GM10266 (cell line): ENCODE data around the gene CENPW.

ENCODE experiments used
- DNase-seq: peaks from one replicate; pipeline ENCODE4 v3.0.0; 2012; ENCODE audit errors: extremely low spot score
- TF ChIP-seq, protein P1 (sequence below): IDR thresholded peaks from 2 replicates; pipeline ENCODE4 v1.5.1; 2012; ENCODE audit warnings: mild to moderate bottlenecking, low read depth; ENCODE audit not compliant: control insufficient read depth, insufficient read depth; ENCODE audit errors: missing control alignments

CENPW gene

GRCh38 chr6:126344181-126344580 lies 4.3 kb downstream of the CENPW start:
- TF ChIP-seq, protein P1, sequence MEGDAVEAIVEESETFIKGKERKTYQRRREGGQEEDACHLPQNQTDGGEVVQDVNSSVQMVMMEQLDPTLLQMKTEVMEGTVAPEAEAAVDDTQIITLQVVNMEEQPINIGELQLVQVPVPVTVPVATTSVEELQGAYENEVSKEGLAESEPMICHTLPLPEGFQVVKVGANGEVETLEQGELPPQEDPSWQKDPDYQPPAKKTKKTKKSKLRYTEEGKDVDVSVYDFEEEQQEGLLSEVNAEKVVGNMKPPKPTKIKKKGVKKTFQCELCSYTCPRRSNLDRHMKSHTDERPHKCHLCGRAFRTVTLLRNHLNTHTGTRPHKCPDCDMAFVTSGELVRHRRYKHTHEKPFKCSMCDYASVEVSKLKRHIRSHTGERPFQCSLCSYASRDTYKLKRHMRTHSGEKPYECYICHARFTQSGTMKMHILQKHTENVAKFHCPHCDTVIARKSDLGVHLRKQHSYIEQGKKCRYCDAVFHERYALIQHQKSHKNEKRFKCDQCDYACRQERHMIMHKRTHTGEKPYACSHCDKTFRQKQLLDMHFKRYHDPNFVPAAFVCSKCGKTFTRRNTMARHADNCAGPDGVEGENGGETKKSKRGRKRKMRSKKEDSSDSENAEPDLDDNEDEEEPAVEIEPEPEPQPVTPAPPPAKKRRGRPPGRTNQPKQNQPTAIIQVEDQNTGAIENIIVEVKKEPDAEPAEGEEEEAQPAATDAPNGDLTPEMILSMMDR: no peak
- DNase-seq: no peak

GRCh38 chr6:126351960-126352359 lies 12.0 kb downstream of the CENPW start:
- TF ChIP-seq, protein P1: no peak

DNA sequence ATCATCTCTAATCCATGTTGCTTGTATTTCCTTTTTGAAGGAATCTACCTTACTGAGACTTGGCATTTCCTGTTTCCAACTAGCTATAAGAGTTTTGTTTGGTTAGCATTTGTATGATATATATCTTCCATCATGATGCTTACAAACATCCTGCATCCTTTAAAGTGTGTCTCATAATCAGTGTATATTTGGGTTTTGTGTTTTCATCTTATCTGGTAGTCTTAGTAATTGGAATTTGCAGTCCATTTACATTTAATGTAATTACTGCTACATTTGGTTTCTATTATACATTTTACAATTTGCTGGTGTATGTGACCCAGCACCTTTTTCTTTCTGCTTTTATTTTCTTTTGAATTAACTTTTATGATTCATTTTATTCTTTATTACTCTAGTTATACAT lies 12.6 kb downstream of the CENPW start:
- TF ChIP-seq, protein P1: no peak
- no peak for DNase-seq

More at GRCh38 chr6:126351960-126352359, 12.0 kb downstream of the CENPW start:
- DNase-seq: no peak

DNA sequence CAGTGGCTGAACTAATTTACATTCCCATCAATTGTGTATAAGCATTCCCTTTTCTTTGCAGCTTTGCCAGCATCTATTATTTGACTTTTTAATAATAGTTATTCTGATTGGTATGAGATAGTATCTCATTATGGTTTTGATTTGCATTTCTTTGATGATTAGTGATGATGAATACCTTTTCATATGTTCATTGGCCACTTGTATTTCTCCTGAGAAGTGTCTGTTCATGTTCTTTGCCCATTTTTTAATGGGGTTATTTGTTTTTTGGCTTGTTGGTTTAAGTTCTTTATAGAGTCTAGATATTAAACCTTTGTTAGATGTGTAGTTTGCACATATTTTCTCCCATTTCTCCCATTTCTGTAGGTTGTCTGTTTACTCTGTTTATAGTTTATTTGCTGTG lies 16.6 kb downstream of the CENPW start:
- no peak for DNase-seq
- TF ChIP-seq, protein P1: no peak

- TF ChIP-seq, protein P1: no peak
- no peak for DNase-seq
Measured at GRCh38 chr6:126359936-126360537, 20.1 kb downstream of the CENPW start.

GRCh38 chr6:126361832-126362440 lies 22.0 kb downstream of the CENPW start:
- DNase-seq: no peak
- TF ChIP-seq, protein P1: no peak

- TF ChIP-seq, protein P1: no peak
- DNase-seq: no peak
Measured at GRCh38 chr6:126367849-126368248, 27.9 kb downstream of the CENPW start.
